Stimulated activated CD4-positive, alpha-beta T cell treated with anti-CD3 and anti-CD28 coated beads, Interleukin-12 subunit alpha, Interleukin-12 subunit beta, amount 100 ng/mL, for 48 hours (primary cell): Measurements from ENCODE around the gene ATL2.

Source experiments
- DNase-seq, 3 donors: peaks; one replicate each; pipeline ENCODE4 v3.0.0-alpha.2; 2020; ENCODE audit warnings: low read depth in 2 of 3, low spot score in 1 of 3

Gene ATL2

DNA sequence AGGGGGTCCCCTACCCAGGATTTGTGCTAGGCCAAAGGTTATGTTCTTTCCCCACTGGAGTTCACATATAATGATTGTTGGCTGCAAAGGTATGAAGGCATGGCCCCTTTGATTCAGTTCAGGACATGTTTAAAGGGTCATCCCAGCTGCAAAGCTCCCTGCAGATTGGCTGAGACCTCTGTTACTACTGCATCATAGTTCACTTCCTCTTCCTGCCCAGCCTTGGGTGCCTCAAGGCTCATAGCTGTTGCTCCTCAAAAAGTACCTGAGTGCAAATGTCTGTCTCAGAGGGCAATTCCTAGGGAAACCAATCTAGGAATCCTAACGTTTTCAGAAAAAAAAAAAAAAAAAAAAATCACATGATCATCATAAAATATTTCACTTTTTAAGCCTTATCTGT lies 125.1 kb downstream of the ATL2 start:
- DNase-seq, result no peak

DNA sequence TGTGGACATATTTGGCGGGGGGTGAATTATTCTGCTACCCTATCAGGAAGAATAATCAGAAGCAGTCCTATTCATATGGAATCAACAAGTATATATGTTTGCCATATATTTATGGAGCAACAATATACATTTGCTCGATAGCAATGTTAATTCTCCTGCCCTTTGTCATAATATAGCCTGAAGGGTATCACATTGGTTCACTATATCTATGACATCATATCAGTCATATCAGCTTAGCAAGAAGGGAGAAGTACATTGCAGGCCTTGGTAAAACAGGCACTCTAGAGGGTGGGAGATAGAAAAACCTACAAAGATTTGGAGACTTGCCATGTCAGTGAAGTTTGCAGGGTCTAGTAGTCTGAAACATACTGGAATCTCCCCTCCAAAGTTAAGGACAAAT lies 128.4 kb downstream of the ATL2 start:
- no peak for DNase-seq

DNA sequence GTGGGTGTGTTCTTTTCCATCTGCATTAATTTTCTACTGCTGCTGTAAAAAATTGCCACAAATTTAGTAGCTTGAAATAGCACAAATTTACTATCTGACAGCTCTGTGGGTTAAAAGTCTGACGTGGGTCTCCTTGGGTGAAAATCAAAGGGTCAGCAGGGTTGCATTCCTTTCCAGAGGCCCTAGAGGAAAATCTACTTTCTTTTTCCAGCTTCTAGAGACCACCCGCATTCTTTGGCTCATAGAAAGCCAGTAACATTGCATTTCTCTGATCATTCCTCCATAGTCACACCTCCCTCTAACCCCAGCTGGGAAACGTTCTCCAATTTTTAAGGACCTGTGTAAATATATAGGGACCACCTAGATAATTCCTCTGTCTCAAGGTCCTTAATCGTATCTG lies 128.8 kb downstream of the ATL2 start:
- DNase-seq, result no peak

DNA sequence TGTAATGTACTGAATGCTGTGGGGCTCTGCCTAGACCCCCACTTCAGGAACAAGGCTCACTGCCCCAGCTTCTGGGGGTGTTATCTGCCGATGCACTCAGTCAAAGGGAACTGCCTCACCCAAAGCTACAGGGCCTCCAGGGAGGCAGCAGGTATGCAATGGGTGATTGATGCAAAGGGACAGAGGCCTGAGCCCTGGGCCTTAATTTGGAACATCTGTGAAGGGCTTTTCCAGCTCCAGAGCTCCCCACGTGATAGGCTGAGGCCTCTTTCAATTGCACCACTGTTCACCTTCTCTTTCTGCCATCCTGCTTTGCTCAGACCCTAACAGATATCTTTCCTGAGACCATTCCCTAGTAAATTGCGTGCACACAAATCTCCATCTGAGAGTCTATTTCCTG lies 131.0 kb downstream of the ATL2 start:
- no peak for DNase-seq

DNA sequence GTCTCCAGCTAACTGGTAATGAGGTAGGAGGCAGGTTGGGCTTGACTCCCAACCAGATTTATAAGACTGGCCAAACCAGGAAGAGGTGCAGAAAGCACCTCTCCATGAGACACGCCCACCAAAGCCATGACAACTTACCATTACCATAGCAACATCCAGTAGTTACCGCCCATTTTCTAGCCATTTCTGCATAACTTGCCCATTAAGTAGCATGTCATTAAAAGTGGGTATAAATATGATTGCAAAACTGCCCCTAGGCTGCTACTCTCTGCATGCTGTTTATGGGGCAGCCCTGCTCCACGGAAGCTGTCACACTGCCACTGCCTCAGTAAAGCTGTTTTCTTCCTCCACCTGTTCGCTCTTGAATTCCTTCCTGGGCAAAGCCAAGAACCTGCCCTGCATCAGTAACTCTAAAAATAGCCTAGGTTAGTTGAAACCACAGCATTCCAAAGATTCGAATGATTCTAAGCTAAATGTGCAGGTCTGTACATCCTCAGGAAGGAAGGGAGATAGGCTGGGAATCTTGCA lies 131.9 kb downstream of the ATL2 start:
- no peak for DNase-seq

DNA sequence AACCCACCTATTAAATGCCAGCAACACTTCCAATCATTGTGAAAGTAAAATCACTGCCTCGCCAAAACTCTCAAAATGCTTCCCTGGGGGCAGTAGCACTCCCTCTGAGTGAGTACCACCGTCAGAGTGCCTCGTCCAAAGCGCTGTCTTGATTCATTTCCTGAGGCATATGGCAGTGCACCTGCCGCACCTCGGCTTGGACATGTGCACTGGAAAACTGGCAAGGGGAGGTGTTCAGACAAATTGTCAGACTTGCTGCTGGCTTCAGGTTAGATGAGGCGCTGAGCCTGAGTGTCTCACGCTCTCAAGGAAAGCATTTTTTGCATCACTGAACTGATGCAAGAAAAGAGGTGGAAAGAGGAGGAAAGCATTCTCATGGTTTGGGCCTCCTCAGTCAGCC lies 132.8 kb downstream of the ATL2 start:
- no peak for DNase-seq
